Measurements from ENCODE around the gene CREB5. TPM values are rescaled to one million over a fixed set of nuclear protein-coding genes. Genes with fewer than 3 reads are reported as not detected.

The CREB5 gene
- total and polyA plus RNA-seq, 2 of the 13 experiments (the other 11 are each of a cell fraction or from before 2014, with no cell fraction given): 0.38 to 0.71 TPM

DNA sequence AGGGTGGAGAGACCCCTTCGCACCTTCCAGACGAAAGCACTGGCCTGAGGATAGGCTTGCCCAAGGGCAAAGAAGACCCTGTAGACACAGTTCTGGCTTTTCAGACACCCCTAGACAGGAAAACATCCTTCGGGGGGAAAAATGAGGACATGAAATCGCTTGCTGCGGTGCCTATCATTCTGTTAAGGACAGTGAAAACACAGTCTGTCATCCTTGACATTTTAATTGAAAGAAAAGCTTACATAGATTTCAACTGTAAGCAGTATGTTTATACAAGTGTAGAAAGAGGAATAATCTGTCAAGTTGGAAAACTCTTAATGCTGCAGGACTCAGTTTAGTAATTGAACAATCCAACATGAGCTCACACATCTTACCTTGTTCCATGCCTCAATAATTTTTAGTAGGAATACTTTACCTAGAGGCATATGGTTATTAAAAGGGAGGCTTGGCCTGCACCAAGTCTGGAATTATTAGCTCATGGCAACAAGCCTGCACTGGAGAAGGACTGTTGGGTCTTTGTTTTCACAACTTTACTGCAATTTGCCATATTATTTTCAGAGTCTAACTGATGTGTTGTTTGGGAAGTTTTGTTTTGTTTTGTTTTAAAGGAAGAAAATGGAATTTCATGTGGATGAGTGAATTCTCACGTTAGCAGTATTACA lies 302.3 kb downstream of the CREB5 start:
- no peak for DNase-seq (ENCODE audit: low spot score)
- H2AFZ ChIP-seq (ENCODE audit: low read length): no peak overlapping the region
- H3K4me2 ChIP-seq (ENCODE audit: low read depth, low read length): no peak overlapping the region
- no peaks in the 10 kb centered on the region for H3K4me1 ChIP-seq (ENCODE audit: insufficient read depth, low read length)
- no peak overlapping the region for H3K9ac ChIP-seq (ENCODE audit: insufficient read depth, low read depth, low read length)
- POLR2A ChIA-PET: no interaction called here
- intact Hi-C loops (cut with micrococcal nuclease; ENCODE audit: unreplicated experiment): no loop called here
- H3K9me3 ChIP-seq (ENCODE audit: low read length): no peaks in the 10 kb centered on the region
- WGBS (ENCODE audit: low lambda C conversion rate): 30% methylated on average over 6 of the region's 6 CpGs
- in situ Hi-C loops (cut with HindIII; ENCODE audit: extremely low pct_ligation_motif_present, low pct_unique_long_range_greater_than_20kb): no loop called here
- CTCF ChIA-PET (ENCODE audit: low intra/inter-chr PET ratio, low total read pairs): no interaction called here
- TF ChIP-seq, protein P1, sequence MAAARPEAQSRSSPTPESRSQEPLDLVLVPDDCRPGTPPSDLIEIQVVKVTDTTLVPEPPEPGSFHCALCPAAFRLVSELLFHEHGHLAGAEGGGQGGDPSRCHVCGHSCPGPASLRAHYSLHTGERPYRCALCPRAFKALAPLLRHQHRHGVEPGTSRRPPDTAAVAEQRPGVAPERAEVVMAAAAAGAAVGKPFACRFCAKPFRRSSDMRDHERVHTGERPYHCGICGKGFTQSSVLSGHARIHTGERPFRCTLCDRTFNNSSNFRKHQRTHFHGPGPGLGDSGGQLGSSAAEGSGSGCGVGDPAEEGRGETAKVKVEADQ (CRISPR knock-in tag; IDR thresholded peaks at IDR 0.05; ENCODE audit: borderline replicate concordance): no peak
- no peak for TF ChIP-seq KDM2A (CRISPR knock-in tag; IDR thresholded peaks at IDR 0.05; ENCODE audit: borderline replicate concordance, low read depth)
- TF ChIP-seq, protein P2, sequence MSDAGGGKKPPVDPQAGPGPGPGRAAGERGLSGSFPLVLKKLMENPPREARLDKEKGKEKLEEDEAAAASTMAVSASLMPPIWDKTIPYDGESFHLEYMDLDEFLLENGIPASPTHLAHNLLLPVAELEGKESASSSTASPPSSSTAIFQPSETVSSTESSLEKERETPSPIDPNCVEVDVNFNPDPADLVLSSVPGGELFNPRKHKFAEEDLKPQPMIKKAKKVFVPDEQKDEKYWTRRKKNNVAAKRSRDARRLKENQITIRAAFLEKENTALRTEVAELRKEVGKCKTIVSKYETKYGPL (CRISPR knock-in tag; IDR thresholded peaks at IDR 0.05): no peak
- TF ChIP-seq, protein P3, sequence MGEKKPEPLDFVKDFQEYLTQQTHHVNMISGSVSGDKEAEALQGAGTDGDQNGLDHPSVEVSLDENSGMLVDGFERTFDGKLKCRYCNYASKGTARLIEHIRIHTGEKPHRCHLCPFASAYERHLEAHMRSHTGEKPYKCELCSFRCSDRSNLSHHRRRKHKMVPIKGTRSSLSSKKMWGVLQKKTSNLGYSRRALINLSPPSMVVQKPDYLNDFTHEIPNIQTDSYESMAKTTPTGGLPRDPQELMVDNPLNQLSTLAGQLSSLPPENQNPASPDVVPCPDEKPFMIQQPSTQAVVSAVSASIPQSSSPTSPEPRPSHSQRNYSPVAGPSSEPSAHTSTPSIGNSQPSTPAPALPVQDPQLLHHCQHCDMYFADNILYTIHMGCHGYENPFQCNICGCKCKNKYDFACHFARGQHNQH (CRISPR knock-in tag; IDR thresholded peaks at IDR 0.05): no peak
- H3K4me3 ChIP-seq (replicated peaks in 1 of 3; ENCODE audit: insufficient read depth in 1 of 3, low read depth in 2 of 3, low read length in 3 of 3): no peak overlapping the region
- no peaks in the 10 kb centered on the region for H4K20me1 ChIP-seq (ENCODE audit: insufficient read depth, low read length)
- no peak for FAIRE-seq
- H3K27ac ChIP-seq (ENCODE audit: extremely low read length, insufficient read depth, low read length): no peak overlapping the region
- BruUV-seq (replicated peaks): no TSS peak
- no peaks in the 10 kb centered on the region for H3K36me3 ChIP-seq (replicated peaks in 1 of 2; ENCODE audit: control insufficient read depth in 1 of 2, insufficient read depth in 2 of 2, low read length in 2 of 2)
- H3K27me3 ChIP-seq (ENCODE audit: control insufficient read depth in 1 of 2, insufficient read depth in 2 of 2, low read length in 2 of 2): no peaks in the 10 kb centered on the region
- ATAC-seq: no peak
- H3K79me2 ChIP-seq (ENCODE audit: insufficient read depth, low read length): no peaks in the 10 kb centered on the region
